T-helper 1 cell treated with Interleukin-12 subunit alpha and Interleukin-12 subunit beta and Interleukin-4 antibody, amounts not matched to agents 30 μg/mL and 1 μg/mL, for 36 hours (primary cell): ENCODE data around the gene LIF.
A peak's percentile ranks its signal among the peaks of the same experiment; 100 is the strongest.
"Not testable (repeated sequence)": the region's sequence is repeated elsewhere in the genome, so short reads cannot be mapped to it uniquely, and the experiment has no call there.

Experiments used
- H3K27ac Mint-ChIP-seq: one replicate; pipeline ENCODE4 v1.8.0; 2021; ENCODE audit warnings: mild to moderate bottlenecking, mixed read lengths
- H3K27me3 Mint-ChIP-seq: one replicate; pipeline ENCODE4 v1.8.0; 2021; ENCODE audit warnings: low read depth, mixed read lengths
- H3K36me3 Mint-ChIP-seq: one replicate; pipeline ENCODE4 v1.8.0; 2021; ENCODE audit warnings: low read depth, mixed read lengths
- H3K4me1 Mint-ChIP-seq: one replicate; pipeline ENCODE4 v1.8.0; 2021; ENCODE audit warnings: low read depth, mixed read lengths
- H3K4me3 Mint-ChIP-seq: one replicate; pipeline ENCODE4 v1.8.0; 2021; ENCODE audit warnings: mild to moderate bottlenecking, moderate library complexity, mixed read lengths
- H3K9me3 Mint-ChIP-seq: one replicate; pipeline ENCODE4 v1.8.0; 2021; ENCODE audit warnings: mixed read lengths

LIF gene

GRCh38 chr22:30210235-30210909, 36.2 kb downstream of the LIF start:
- H3K4me1 Mint-ChIP-seq = peaks cover 35% of the 10 kb centered on the region
- no peaks in the 10 kb centered on the region for H3K36me3 Mint-ChIP-seq
- no peaks in the 10 kb centered on the region for H3K27me3 Mint-ChIP-seq
- H3K27ac Mint-ChIP-seq = no peak overlapping the region
- no peak overlapping the region for H3K4me3 Mint-ChIP-seq
- H3K9me3 Mint-ChIP-seq = no peaks in the 10 kb centered on the region

GRCh38 chr22:30209642-30210041, 36.9 kb downstream of the LIF start:
- Mint-ChIP-seq H3K27ac (no peak overlapping the region), H3K4me1 (peaks cover 27% of the 10 kb centered on the region), H3K9me3 (no peaks in the 10 kb centered on the region), H3K27me3 (no peaks in the 10 kb centered on the region), H3K36me3 (no peaks in the 10 kb centered on the region), H3K4me3 (no peak overlapping the region)

- Mint-ChIP-seq H3K27me3 (no peaks in the 10 kb centered on the region), H3K4me3 (no peak overlapping the region), H3K9me3 (no peaks in the 10 kb centered on the region), H3K27ac (no peak overlapping the region), H3K36me3 (no peaks in the 10 kb centered on the region), H3K4me1 (peaks cover 27% of the 10 kb centered on the region)
Measured at GRCh38 chr22:30208631-30209603, 37.6 kb downstream of the LIF start.

GRCh38 chr22:30206944-30207343, 39.6 kb downstream of the LIF start:
- Mint-ChIP-seq H3K27me3 (no peaks in the 10 kb centered on the region), H3K9me3 (peaks cover under 1% of the 10 kb centered on the region), H3K4me3 (no peak overlapping the region), H3K4me1 (peaks cover 16% of the 10 kb centered on the region), H3K36me3 (no peaks in the 10 kb centered on the region), H3K27ac (peak overlapping the region; percentile 29)

- peaks cover 4% of the 10 kb centered on the region for H3K36me3 Mint-ChIP-seq
- H3K27ac Mint-ChIP-seq = no peak overlapping the region
- no peak overlapping the region for H3K4me3 Mint-ChIP-seq
Measured at GRCh38 chr22:30205281-30206115, 41.1 kb downstream of the LIF start.

GRCh38 chr22:30204742-30205111, 41.8 kb downstream of the LIF start:
- no peak overlapping the region for H3K27ac Mint-ChIP-seq
- no peaks in the 10 kb centered on the region for H3K27me3 Mint-ChIP-seq
- H3K4me1 Mint-ChIP-seq = peaks cover 16% of the 10 kb centered on the region
- no peak overlapping the region for H3K4me3 Mint-ChIP-seq
- peaks cover 5% of the 10 kb centered on the region for H3K9me3 Mint-ChIP-seq
- H3K36me3 Mint-ChIP-seq = peaks cover 4% of the 10 kb centered on the region

More at GRCh38 chr22:30205281-30206115, 41.1 kb downstream of the LIF start:
- H3K9me3 Mint-ChIP-seq = peaks cover 5% of the 10 kb centered on the region
- H3K27me3 Mint-ChIP-seq = no peaks in the 10 kb centered on the region
- peaks cover 16% of the 10 kb centered on the region for H3K4me1 Mint-ChIP-seq

GRCh38 chr22:30204015-30204741, 42.4 kb downstream of the LIF start:
- Mint-ChIP-seq H3K36me3 (peaks cover 4% of the 10 kb centered on the region), H3K4me1 (peaks cover 21% of the 10 kb centered on the region), H3K9me3 (peaks cover 5% of the 10 kb centered on the region), H3K27me3 (no peaks in the 10 kb centered on the region), H3K27ac (no peak overlapping the region), H3K4me3 (no peak overlapping the region)

GRCh38 chr22:30202531-30203006, 44.0 kb downstream of the LIF start:
- Mint-ChIP-seq H3K27me3 (no peaks in the 10 kb centered on the region), H3K9me3 (peaks cover 5% of the 10 kb centered on the region), H3K36me3 (peaks cover 4% of the 10 kb centered on the region), H3K4me3 (no peak overlapping the region), H3K4me1 (peaks cover 33% of the 10 kb centered on the region), H3K27ac (no peak overlapping the region)

GRCh38 chr22:30201945-30202344, 44.6 kb downstream of the LIF start:
- Mint-ChIP-seq H3K27ac (no peak overlapping the region), H3K4me1 (peaks cover 35% of the 10 kb centered on the region)

GRCh38 chr22:30200905-30201304, 45.7 kb downstream of the LIF start:
- not testable (repeated sequence) for H3K27ac Mint-ChIP-seq, H3K36me3 Mint-ChIP-seq, H3K9me3 Mint-ChIP-seq, H3K27me3 Mint-ChIP-seq, H3K4me3 Mint-ChIP-seq
- peaks cover 40% of the 10 kb centered on the region for H3K4me1 Mint-ChIP-seq

More at GRCh38 chr22:30201945-30202344, 44.6 kb downstream of the LIF start:
- no peaks in the 10 kb centered on the region for H3K27me3 Mint-ChIP-seq
- H3K9me3 Mint-ChIP-seq = peaks cover 5% of the 10 kb centered on the region
- H3K36me3 Mint-ChIP-seq = peaks cover 4% of the 10 kb centered on the region
- H3K4me3 Mint-ChIP-seq = no peak overlapping the region

GRCh38 chr22:30198921-30199320, 47.6 kb downstream of the LIF start:
- H3K9me3 Mint-ChIP-seq = peaks cover 5% of the 10 kb centered on the region
- no peak overlapping the region for H3K4me3 Mint-ChIP-seq
- H3K36me3 Mint-ChIP-seq = peaks cover 13% of the 10 kb centered on the region
- H3K27me3 Mint-ChIP-seq = no peaks in the 10 kb centered on the region
- H3K27ac Mint-ChIP-seq = peak overlapping the region; percentile 41
- H3K4me1 Mint-ChIP-seq = peaks cover 50% of the 10 kb centered on the region

GRCh38 chr22:30198152-30198825, 48.3 kb downstream of the LIF start:
- Mint-ChIP-seq H3K9me3 (peaks cover 5% of the 10 kb centered on the region), H3K27me3 (no peaks in the 10 kb centered on the region), H3K4me3 (peak overlapping the region; percentile 1), H3K36me3 (peaks cover 14% of the 10 kb centered on the region), H3K4me1 (peaks cover 51% of the 10 kb centered on the region), H3K27ac (peak overlapping the region; percentile 41)

GRCh38 chr22:30197389-30197788, 49.2 kb downstream of the LIF start:
- Mint-ChIP-seq H3K4me3 (no peak overlapping the region), H3K4me1 (peaks cover 60% of the 10 kb centered on the region), H3K27me3 (no peaks in the 10 kb centered on the region), H3K36me3 (peaks cover 17% of the 10 kb centered on the region), H3K27ac (peak overlapping the region; percentile 94), H3K9me3 (peaks cover 8% of the 10 kb centered on the region)
